Mesendoderm (in vitro differentiated cells): ENCODE data around the gene INHA.

Experiments used
- DNase-seq: peaks from one replicate; pipeline ENCODE4 v3.0.0; 2013
- H2AK5ac ChIP-seq: 2 replicates; pipeline ENCODE4 v1.6.1; 2013; ENCODE audit warnings: low read length, inconsistent platforms
- H2BK120ac ChIP-seq: 2 replicates; pipeline ENCODE4 v1.6.1; 2013; ENCODE audit warnings: low read depth, mild to moderate bottlenecking, low read length, moderate library complexity, mixed read lengths
- H2BK15ac ChIP-seq: replicated peaks from 2 replicates; pipeline ENCODE4 v1.6.1; 2013; ENCODE audit warnings: low read depth, mild to moderate bottlenecking, moderate library complexity
- H2BK5ac ChIP-seq: 2 replicates; pipeline ENCODE4 v1.6.1; 2013; ENCODE audit warnings: low read length, inconsistent platforms
- H3K18ac ChIP-seq: 2 replicates; pipeline ENCODE4 v1.6.1; 2013; ENCODE audit warnings: mild to moderate bottlenecking, low read length, mixed read lengths
- H3K23ac ChIP-seq: one replicate; pipeline ENCODE4 v1.6.1; 2013; ENCODE audit warnings: low read length
- H3K27ac ChIP-seq: 2 replicates; pipeline ENCODE4 v1.5.1; 2013; ENCODE audit warnings: low read depth, mild to moderate bottlenecking, inconsistent platforms, low read length, moderate library complexity
- H3K27me3 ChIP-seq: 2 replicates; pipeline ENCODE4 v1.6.1; 2013; ENCODE audit warnings: low read length, control low read depth, mild to moderate bottlenecking, inconsistent platforms; ENCODE audit not compliant: insufficient read depth, poor library complexity
- H3K36me3 ChIP-seq: 2 replicates; pipeline ENCODE4 v1.6.1; 2013; ENCODE audit warnings: low read length, inconsistent platforms; ENCODE audit not compliant: control insufficient read depth, insufficient read depth
- H3K4ac ChIP-seq: one replicate; pipeline ENCODE4 v1.6.1; 2013; ENCODE audit warnings: low read depth, mild to moderate bottlenecking, low read length, moderate library complexity
- H3K4me1 ChIP-seq: 2 replicates; pipeline ENCODE4 v1.6.1; 2013; ENCODE audit warnings: low read depth, low read length, inconsistent platforms; ENCODE audit not compliant: control insufficient read depth
- H3K4me2 ChIP-seq: 2 replicates; pipeline ENCODE4 v1.6.1; 2013; ENCODE audit warnings: low read length
- H3K4me3 ChIP-seq: 2 replicates; pipeline ENCODE4 v1.5.1; 2013; ENCODE audit warnings: mild to moderate bottlenecking, low read length
- H3K56ac ChIP-seq: one replicate; pipeline ENCODE4 v1.6.1; 2013; ENCODE audit warnings: low read length
- H3K79me1 ChIP-seq: 2 replicates; pipeline ENCODE4 v1.6.1; 2013; ENCODE audit warnings: low read length, inconsistent platforms
- H3K79me2 ChIP-seq: 2 replicates; pipeline ENCODE4 v1.6.1; 2013; ENCODE audit warnings: mild to moderate bottlenecking, low read length; ENCODE audit not compliant: control insufficient read depth, insufficient read depth
- H3K9ac ChIP-seq: 2 replicates; pipeline ENCODE4 v1.6.1; 2013; ENCODE audit warnings: low read length, inconsistent platforms
- H4K5ac ChIP-seq: one replicate; pipeline ENCODE4 v1.6.1; 2013; ENCODE audit warnings: low read length
- H4K8ac ChIP-seq: one replicate; pipeline ENCODE4 v1.6.1; 2013; ENCODE audit warnings: low read depth, mild to moderate bottlenecking, control low read depth, low read length, moderate library complexity
- WGBS: extraction: QIAGEN DNeasy Blood & Tissue Kit; methylation state at CpG from one replicate; pipeline ENCODE4 v1.1.7; 2013; ENCODE audit warnings: low lambda C conversion rate, missing lambda C conversion rate; ENCODE audit not compliant: insufficient coverage; ENCODE audit errors: extremely low coverage; 5-methylcytosine and 5-hydroxymethylcytosine counted together

The INHA gene

GRCh38 chr2:219593154-219593553, 21.0 kb downstream of the INHA start:
- no peak overlapping the region for H3K4me3 ChIP-seq
- no peak overlapping the region for H3K4me2 ChIP-seq
- no peak overlapping the region for H2BK120ac ChIP-seq
- H3K4ac ChIP-seq: no peak overlapping the region
- H2BK5ac ChIP-seq: no peak overlapping the region
- H3K79me1 ChIP-seq: no peaks in the 10 kb centered on the region
- no peak overlapping the region for H3K27ac ChIP-seq
- H3K4me1 ChIP-seq: no peaks in the 10 kb centered on the region
- no peak overlapping the region for H2AK5ac ChIP-seq
- no peaks in the 10 kb centered on the region for H3K27me3 ChIP-seq
- DNase-seq: no peak
- no peak overlapping the region for H4K8ac ChIP-seq
- H3K9ac ChIP-seq: no peak overlapping the region
- no peak overlapping the region for H4K5ac ChIP-seq
- no peak overlapping the region for H2BK15ac ChIP-seq
- WGBS: no CpG with 5 or more reads among the region's 2 CpGs
- H3K56ac ChIP-seq: no peak overlapping the region
- no peaks in the 10 kb centered on the region for H3K79me2 ChIP-seq
- no peaks in the 10 kb centered on the region for H3K36me3 ChIP-seq
- H3K23ac ChIP-seq: no peak overlapping the region
- H3K18ac ChIP-seq: no peak overlapping the region

GRCh38 chr2:219595256-219595655, 23.1 kb downstream of the INHA start:
- Histone ChIP-seq H3K36me3 (no peaks in the 10 kb centered on the region), H3K18ac (no peak overlapping the region), H3K4me3 (no peak overlapping the region), H2AK5ac (no peak overlapping the region), H3K23ac (no peak overlapping the region), H3K9ac (peak overlapping the region; percentile 39), H3K27me3 (no peaks in the 10 kb centered on the region), H3K4ac (no peak overlapping the region), H3K4me2 (no peak overlapping the region), H2BK5ac (no peak overlapping the region), H2BK15ac (no peak overlapping the region), H3K79me1 (no peaks in the 10 kb centered on the region), H2BK120ac (no peak overlapping the region), H3K56ac (peak overlapping the region; percentile 51), H3K4me1 (no peaks in the 10 kb centered on the region), H4K5ac (no peak overlapping the region), H3K79me2 (no peaks in the 10 kb centered on the region), H4K8ac (no peak overlapping the region), H3K27ac (peak overlapping the region; percentile 17)
- no CpG with 5 or more reads among the region's 3 CpGs for WGBS
- peak; percentile 65 for DNase-seq

- H3K79me2 ChIP-seq: no peaks in the 10 kb centered on the region
- peak overlapping the region; percentile 54 for H2BK5ac ChIP-seq
- peak overlapping the region; percentile 91 for H3K56ac ChIP-seq
- peak overlapping the region; percentile 89 for H3K4ac ChIP-seq
- no CpG with 5 or more reads among the region's 19 CpGs for WGBS
- peak overlapping the region; percentile 67 for H2AK5ac ChIP-seq
- peak overlapping the region; percentile 81 for H4K8ac ChIP-seq
- H3K18ac ChIP-seq: peak overlapping the region; percentile 85
- H4K5ac ChIP-seq: peak overlapping the region; percentile 68
- no peaks in the 10 kb centered on the region for H3K4me1 ChIP-seq
- peak; percentile 52 for DNase-seq
- no peak overlapping the region for H2BK120ac ChIP-seq
- no peaks in the 10 kb centered on the region for H3K36me3 ChIP-seq
- peak overlapping the region; percentile 61 for H3K4me2 ChIP-seq
- H3K23ac ChIP-seq: peak overlapping the region; percentile 32
- peak overlapping the region; percentile 77 for H3K4me3 ChIP-seq
- no peak overlapping the region for H2BK15ac ChIP-seq
- no peaks in the 10 kb centered on the region for H3K79me1 ChIP-seq
- peak overlapping the region; percentile 90 for H3K27ac ChIP-seq
- no peaks in the 10 kb centered on the region for H3K27me3 ChIP-seq
- H3K9ac ChIP-seq: peak overlapping the region; percentile 81
These were observed 24.9 kb downstream of the INHA start for GRCh38 chr2:219596954-219597551.

GRCh38 chr2:219597552-219598307, 25.6 kb downstream of the INHA start, which contains the start of gene STK11IP:
Gene STK11IP (plus strand): TSS chr2:219597857. CDS start chr2:219598120, 263 bp downstream.
- peak within 1 kb of the TSS; percentile 95 for H3K56ac ChIP-seq
- H3K79me1 ChIP-seq: no peaks in the 10 kb centered on the region
- H3K79me2 ChIP-seq: no peaks in the 10 kb centered on the region
- peak within 1 kb of the TSS; percentile 58 for H2BK5ac ChIP-seq
- peak within 1 kb of the TSS; percentile 81 for H4K8ac ChIP-seq
- peak within 1 kb of the TSS; percentile 85 for H3K18ac ChIP-seq
- peak within 1 kb of the TSS; percentile 61 for H3K4me2 ChIP-seq
- H3K27ac ChIP-seq: peak within 1 kb of the TSS; percentile 90
- H3K27me3 ChIP-seq: no peaks in the 10 kb centered on the region
- peak within 1 kb of the TSS; percentile 82 for H3K9ac ChIP-seq
- H2BK15ac ChIP-seq: peak within 1 kb of the TSS; percentile 37
- peak within 1 kb of the TSS; percentile 67 for H2AK5ac ChIP-seq
- peak within 1 kb of the TSS; percentile 32 for H3K23ac ChIP-seq
- peak; percentile 99 for DNase-seq
- no CpG with 5 or more reads among the region's 57 CpGs for WGBS
- no peaks in the 10 kb centered on the region for H3K36me3 ChIP-seq
- H3K4ac ChIP-seq: peak within 1 kb of the TSS; percentile 89
- H2BK120ac ChIP-seq: no peak within 1 kb of the TSS
- peak within 1 kb of the TSS; percentile 78 for H3K4me3 ChIP-seq
- no peaks in the 10 kb centered on the region for H3K4me1 ChIP-seq
- peak within 1 kb of the TSS; percentile 68 for H4K5ac ChIP-seq

GRCh38 chr2:219598308-219599078, 26.4 kb downstream of the INHA start:
- no peak overlapping the region for H4K5ac ChIP-seq
- no CpG with 5 or more reads among the region's 9 CpGs for WGBS
- no peak overlapping the region for H2AK5ac ChIP-seq
- no peaks in the 10 kb centered on the region for H3K79me2 ChIP-seq
- H3K27ac ChIP-seq: no peak overlapping the region
- H3K23ac ChIP-seq: no peak overlapping the region
- peak overlapping the region; percentile 57 for H3K4me2 ChIP-seq
- peak overlapping the region; percentile 60 for H3K18ac ChIP-seq
- H2BK120ac ChIP-seq: no peak overlapping the region
- H3K4me3 ChIP-seq: peak overlapping the region; percentile 36
- no peaks in the 10 kb centered on the region for H3K36me3 ChIP-seq
- H3K27me3 ChIP-seq: no peaks in the 10 kb centered on the region
- H2BK5ac ChIP-seq: peak overlapping the region; percentile 5
- no peaks in the 10 kb centered on the region for H3K79me1 ChIP-seq
- no peak overlapping the region for H4K8ac ChIP-seq
- peak overlapping the region; percentile 65 for H3K9ac ChIP-seq
- peak overlapping the region; percentile 79 for H3K56ac ChIP-seq
- H2BK15ac ChIP-seq: peak overlapping the region; percentile 37
- H3K4ac ChIP-seq: no peak overlapping the region
- no peaks in the 10 kb centered on the region for H3K4me1 ChIP-seq
- DNase-seq: no peak
